GM21515 (cell line): Measurements from ENCODE around the gene SFPQ.
"Not testable (repeated sequence)": the region's sequence is repeated elsewhere in the genome, so short reads cannot be mapped to it uniquely, and the experiment has no call there.

ENCODE experiments used
- ATAC-seq: cut with Tn5 transposase; IDR thresholded peaks from one replicate; pipeline ENCODE4 v1.9.1; 2021; ENCODE audit not compliant: unreplicated experiment

The SFPQ gene

GRCh38 chr1:35143737-35144508 is 49.0 kb downstream of the SFPQ start:
- ATAC-seq: no peak

DNA sequence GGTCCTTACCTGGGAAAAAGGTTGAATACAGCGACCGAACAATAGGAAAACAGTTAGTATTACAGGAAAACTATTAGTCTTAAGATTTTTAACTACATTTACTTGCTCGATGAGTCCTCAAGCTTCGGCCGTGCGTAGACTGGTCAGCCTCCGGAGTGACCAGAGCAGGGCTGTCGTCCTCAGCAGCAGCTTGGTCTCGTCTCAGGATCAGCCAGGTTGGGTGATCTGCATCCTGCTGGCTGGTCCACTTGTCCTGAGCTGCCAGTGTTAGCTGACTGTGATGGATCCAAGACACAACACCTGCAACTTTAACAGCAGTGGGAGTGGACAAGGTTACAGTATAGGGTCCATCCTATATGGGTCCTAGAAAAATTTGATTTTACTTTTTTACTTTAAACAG is 50.2 kb downstream of the SFPQ start:
- ATAC-seq: not testable (repeated sequence)

GRCh38 chr1:35142294-35142693 is 50.7 kb downstream of the SFPQ start:
- not testable (repeated sequence) for ATAC-seq

DNA sequence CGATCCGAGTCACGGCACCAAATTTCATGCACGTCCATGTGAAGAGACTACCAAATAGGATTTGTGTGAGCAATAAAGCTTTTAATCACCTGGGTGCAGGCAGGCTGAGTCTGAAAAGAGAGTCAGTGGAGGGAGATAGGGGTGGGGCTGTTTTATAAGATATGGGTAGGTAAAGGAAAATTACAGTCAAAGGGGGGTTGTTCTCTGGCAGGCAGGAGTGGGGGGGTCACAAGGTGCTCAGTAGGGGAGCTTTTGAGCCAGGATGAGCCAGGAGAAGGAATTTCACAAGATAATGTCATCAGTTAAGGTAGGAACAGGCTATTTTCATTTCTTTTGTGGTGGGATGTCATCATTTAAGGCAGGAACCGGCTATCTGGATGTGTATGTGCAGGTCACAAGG is 55.4 kb downstream of the SFPQ start:
- ATAC-seq: not testable (repeated sequence)

DNA sequence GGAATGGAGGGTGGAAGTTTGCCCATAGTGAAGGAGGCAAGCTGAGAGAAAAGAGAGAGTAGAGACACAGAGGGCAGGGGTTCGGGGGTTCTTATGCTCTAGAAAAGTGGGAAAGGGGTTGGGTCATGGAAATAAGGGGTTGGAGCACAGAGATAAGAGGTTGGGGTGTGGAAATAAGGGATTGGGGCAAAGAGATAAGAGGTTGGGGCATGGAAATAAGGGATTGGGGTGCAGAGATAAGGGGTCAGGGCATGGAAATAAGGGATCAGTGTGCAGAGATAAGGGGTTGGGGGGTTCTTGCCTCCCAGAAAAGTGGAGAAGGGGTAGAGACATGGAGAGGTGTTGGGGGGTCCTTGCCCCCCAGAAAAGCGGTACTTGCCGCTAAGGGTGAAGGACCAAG is 56.2 kb downstream of the SFPQ start:
- ATAC-seq: no peak
